Sigmoid colon (tissue), 4 donors: ENCODE measurements around the gene GFER.

Experiments
- CTCF ChIP-seq, 4 experiments: fragments of 450-650 bp in 3 of 4; fragments of 200-600 bp in 1 of 4; IDR thresholded peaks; one replicate each; pipeline ENCODE4 v1.5.1; 2016 to 2019; ENCODE audit warnings: antibody characterized with exemption in 4 of 4, mild to moderate bottlenecking in 3 of 4, moderate library complexity in 2 of 4
- POLR2AphosphoS5 ChIP-seq, 4 donors: sonication (generic); formaldehyde crosslinking; IDR thresholded peaks; one replicate each; pipeline ENCODE4 v1.6.1; 2017; ENCODE audit warnings: antibody characterized with exemption in 4 of 4

GRCh38 chr16:1990351-1991134, 6.5 kb downstream of the GFER start:
- TF ChIP-seq CTCF (IDR thresholded peaks at IDR 0.05) = no peak
- no peak for TF ChIP-seq POLR2AphosphoS5 (IDR thresholded peaks at IDR 0.05)
